Ishikawa (cell line): Measurements from ENCODE around the gene B4GALT5.

Experiments used
- CEBPB ChIP-seq: IDR thresholded peaks from 2 replicates; pipeline ENCODE4 v1.6.1; 2012
- EP300 ChIP-seq: IDR thresholded peaks from 2 replicates; pipeline ENCODE4 v1.6.1; 2012; ENCODE audit warnings: borderline replicate concordance
- NFIC ChIP-seq: IDR thresholded peaks from 2 replicates; pipeline ENCODE4 v1.6.1; 2012
- RAD21 ChIP-seq: IDR thresholded peaks from 2 replicates; pipeline ENCODE4 v1.6.1; 2012; ENCODE audit warnings: low read depth
- REST ChIP-seq: IDR thresholded peaks from 2 replicates; pipeline ENCODE4 v1.6.1; 2012; ENCODE audit warnings: low read depth, mild to moderate bottlenecking
- USF1 ChIP-seq: IDR thresholded peaks from 2 replicates; pipeline ENCODE4 v1.6.1; 2012
- TF ChIP-seq, protein P1 (sequence below): IDR thresholded peaks from 2 replicates; pipeline ENCODE4 v1.6.1; 2012

DNA sequence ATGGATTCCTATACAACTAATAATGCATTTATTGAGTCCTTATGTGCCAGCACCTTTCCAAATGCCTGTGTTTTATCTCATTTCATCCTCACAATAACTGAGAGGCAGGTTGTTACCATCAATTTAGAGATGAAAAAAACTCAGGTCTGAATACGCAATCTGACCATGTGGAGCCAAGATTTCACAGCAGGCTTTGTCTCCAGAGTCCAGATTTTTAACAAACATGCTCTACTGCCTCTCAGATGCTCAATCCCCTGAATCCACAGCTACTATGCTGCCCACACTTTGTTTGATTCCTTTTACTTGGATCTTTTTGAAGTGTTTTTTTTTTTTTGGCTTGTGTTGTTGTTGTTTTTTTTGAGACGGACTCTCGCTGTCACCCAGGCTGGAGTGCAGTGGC, 46.8 kb downstream of the B4GALT5 start:
- TF ChIP-seq REST (no peak), EP300 (no peak), CEBPB (no peak), RAD21 (no peak), USF1 (no peak), NFIC (no peak)
- TF ChIP-seq, protein P1, sequence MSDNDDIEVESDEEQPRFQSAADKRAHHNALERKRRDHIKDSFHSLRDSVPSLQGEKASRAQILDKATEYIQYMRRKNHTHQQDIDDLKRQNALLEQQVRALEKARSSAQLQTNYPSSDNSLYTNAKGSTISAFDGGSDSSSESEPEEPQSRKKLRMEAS = no peak
